ENCODE results near the gene MEF2A. TPM values are rescaled to one million over a fixed set of nuclear protein-coding genes. Genes with fewer than 3 reads are reported as not detected.
A peak's percentile ranks its signal among the peaks of the same experiment; 100 is the strongest.
"Not testable (repeated sequence)": the region's sequence is repeated elsewhere in the genome, so short reads cannot be mapped to it uniquely, and the experiment has no call there.

MEF2A gene
- total RNA-seq = 100 to 1,000 TPM in 2 of 4 donors, 10 to 100 TPM in 2; 71.9 to 126 (median 103) TPM

- H3K4me3 ChIP-seq (ENCODE audit: low read depth, poor library complexity, severe bottlenecking) = peak within 1 kb of the TSS; percentile 81
- TF ChIP-seq POLR2A (IDR thresholded peaks at IDR 0.05) (peak in 1 of 2 donors; percentile 91), CTCF (IDR thresholded peaks at IDR 0.05) (no peak)
- intact Hi-C loops (cut with DNase I; ENCODE audit: low total_unique reads) = no loop called here
- peak; percentile 93 to 98 for DNase-seq (ENCODE audit: low spot score in 2 of 2)
- 0% methylated on average over 30 to 43 of the region's 101 CpGs for WGBS, 2 donors
Measured at GRCh38 chr15:99565299-99566156, at the start of gene MEF2A. Gene MEF2A (plus strand): TSS chr15:99565984. CDS start chr15:99633120, 67,136 bp downstream.

- DNase-seq (ENCODE audit: low spot score in 2 of 2) = no peak
- intact Hi-C loops (cut with DNase I; ENCODE audit: low total_unique reads) = no loop called here
- TF ChIP-seq POLR2A (IDR thresholded peaks at IDR 0.05) = no peak
- TF ChIP-seq CTCF (IDR thresholded peaks at IDR 0.05) = no peak
- 89 to 91% methylated on average over 4 of the region's 4 CpGs for WGBS, 2 donors
- no peak overlapping the region for H3K4me3 ChIP-seq (ENCODE audit: low read depth, poor library complexity, severe bottlenecking)
Measured at GRCh38 chr15:99518191-99518590, 47.6 kb upstream of the MEF2A start.

DNA sequence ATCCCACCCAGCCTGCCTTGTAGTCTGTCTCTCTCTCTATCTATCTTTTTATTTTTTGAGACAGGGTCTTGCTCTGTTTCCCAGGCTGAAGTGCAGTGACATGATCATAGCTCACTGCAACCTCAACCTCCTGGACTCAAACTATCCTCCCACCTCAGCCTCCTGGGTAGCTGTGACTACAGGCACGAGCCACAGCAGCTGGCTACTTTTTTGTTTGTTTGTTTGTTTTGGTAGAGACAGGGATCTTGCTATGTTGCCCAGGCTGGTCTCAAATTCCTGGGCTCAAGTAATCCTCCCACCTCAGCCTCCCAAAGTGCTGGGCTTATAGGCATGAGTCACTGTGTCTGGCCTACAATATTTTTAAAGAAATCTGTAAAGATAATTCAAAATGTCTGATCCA is 46.4 kb upstream of the MEF2A start:
- intact Hi-C loops (cut with DNase I; ENCODE audit: low total_unique reads) = not testable (repeated sequence)
- WGBS, 2 donors = 88 to 100% methylated on average over 1 of the region's 1 CpG

GRCh38 chr15:99522288-99522687 is 43.5 kb upstream of the MEF2A start:
- H3K4me3 ChIP-seq (ENCODE audit: low read depth, poor library complexity, severe bottlenecking) = no peak overlapping the region
- no peak for DNase-seq (ENCODE audit: low spot score in 2 of 2)
- WGBS, 2 donors = 87 to 92% methylated on average over 4 of the region's 4 CpGs
- intact Hi-C loops (cut with DNase I; ENCODE audit: low total_unique reads) = no loop called here
- TF ChIP-seq POLR2A (IDR thresholded peaks at IDR 0.05) (no peak), CTCF (IDR thresholded peaks at IDR 0.05) (no peak)

More for the DNA sequence above, 46.4 kb upstream of the MEF2A start:
- not testable (repeated sequence) for DNase-seq (ENCODE audit: low spot score in 2 of 2); H3K4me3 ChIP-seq (ENCODE audit: low read depth, poor library complexity, severe bottlenecking)

DNA sequence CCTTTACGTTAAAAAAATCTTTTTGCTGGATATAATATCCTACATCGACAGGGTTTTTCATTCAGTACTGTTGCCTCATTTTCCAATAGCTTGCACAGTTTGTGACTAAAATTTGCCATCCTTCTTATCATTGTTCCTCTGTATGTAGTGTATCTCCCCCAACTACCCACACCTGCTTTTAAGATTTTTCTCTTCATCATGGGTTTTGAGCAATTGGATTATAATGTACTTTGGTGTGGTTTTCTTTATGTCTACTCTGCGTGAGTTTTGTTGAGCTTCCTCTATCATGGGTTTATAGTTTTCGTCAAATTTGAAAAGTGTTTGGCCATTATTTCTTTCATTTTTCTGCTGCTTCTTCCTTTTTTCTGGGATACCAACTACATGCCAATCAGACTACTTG is 39.6 kb upstream of the MEF2A start:
- no peak overlapping the region for H3K4me3 ChIP-seq (ENCODE audit: low read depth, poor library complexity, severe bottlenecking)
- no peak for DNase-seq (ENCODE audit: low spot score in 2 of 2)
- intact Hi-C loops (cut with DNase I; ENCODE audit: low total_unique reads) = no loop called here
- WGBS, 2 donors = 70 to 73% methylated on average over 4 of the region's 4 CpGs
- TF ChIP-seq CTCF (IDR thresholded peaks at IDR 0.05) (no peak), POLR2A (IDR thresholded peaks at IDR 0.05) (no peak)

- no peak for DNase-seq (ENCODE audit: low spot score in 2 of 2)
- intact Hi-C loops (cut with DNase I; ENCODE audit: low total_unique reads) = no loop called here
- no peak overlapping the region for H3K4me3 ChIP-seq (ENCODE audit: low read depth, poor library complexity, severe bottlenecking)
- TF ChIP-seq CTCF (IDR thresholded peaks at IDR 0.05) (no peak), POLR2A (IDR thresholded peaks at IDR 0.05) (no peak)
- 91 to 99% methylated on average over 3 of the region's 3 CpGs for WGBS, 2 donors
Measured at GRCh38 chr15:99526671-99527070, 39.1 kb upstream of the MEF2A start.

Measured in lower leg skin (tissue), 4 donors.